GM11168 (cell line): Measurements from ENCODE around the gene ZNF487.
"Not testable (repeated sequence)": the region's sequence is repeated elsewhere in the genome, so short reads cannot be mapped to it uniquely, and the experiment has no call there.

ENCODE experiments used
- in situ Hi-C: fragments of 300-500 bp; cut with MboI; formaldehyde crosslinking; loops from one replicate; pipeline ENCODE4 v1.12.0; 2022; ENCODE audit warnings: low sequenced_read_pairs; ENCODE audit not compliant: unreplicated experiment

Gene ZNF487

DNA sequence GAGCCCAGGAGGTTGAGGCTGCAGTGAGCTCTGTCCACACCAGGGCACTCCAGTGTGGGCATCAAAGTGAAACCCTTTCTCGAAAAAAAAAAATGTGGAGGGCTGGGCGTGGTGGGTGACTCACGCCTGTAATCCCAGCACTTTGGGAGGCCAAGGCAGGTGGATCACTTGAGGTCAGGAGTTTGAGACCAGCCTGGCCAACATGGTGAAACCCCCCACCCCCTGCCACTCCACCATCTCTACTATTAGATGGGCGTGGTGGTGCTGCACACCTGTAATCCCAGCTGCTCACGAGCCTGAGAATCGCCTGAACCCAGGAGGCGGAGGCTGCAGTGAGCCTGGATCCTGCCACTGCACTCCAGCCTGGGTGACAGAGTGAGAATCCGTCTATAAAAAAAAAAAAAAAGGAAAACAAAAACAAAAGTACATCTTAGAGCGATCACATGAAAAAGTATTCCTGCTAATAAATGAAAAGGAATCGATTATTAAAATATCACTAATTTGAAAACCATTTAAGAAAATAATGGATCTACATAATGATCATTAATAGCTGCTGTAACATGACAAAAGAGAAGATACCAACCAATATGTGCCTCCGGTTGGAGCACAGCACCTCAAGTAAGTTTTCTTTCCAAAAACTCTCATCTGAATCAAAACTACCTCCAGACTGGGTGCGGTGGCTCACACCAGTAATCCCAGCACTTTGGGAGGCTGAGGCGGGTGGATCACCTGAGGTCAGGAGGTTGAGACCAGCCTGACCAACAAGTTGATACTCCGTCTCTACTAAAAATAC, 32.8 kb upstream of the ZNF487 start:
- in situ Hi-C loops, result no loop called here

DNA sequence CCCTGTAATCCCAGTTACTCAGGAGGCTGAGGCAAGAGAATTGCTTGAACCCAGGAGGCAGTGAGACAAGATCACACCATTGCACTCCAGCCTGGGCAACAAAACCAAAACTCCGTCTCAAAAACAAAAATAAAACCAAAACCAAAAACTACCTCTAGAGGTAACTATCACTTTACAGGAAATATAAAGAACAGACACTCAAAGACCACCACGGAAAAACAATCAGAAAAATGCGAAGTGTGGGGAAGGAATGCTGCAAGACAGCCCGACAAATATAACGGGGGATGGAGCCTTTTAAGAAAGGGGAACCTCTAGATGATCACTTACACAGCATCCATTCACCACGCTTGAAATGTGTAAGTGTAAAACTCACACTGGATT, 32.2 kb upstream of the ZNF487 start:
- in situ Hi-C loops, result no loop called here

DNA sequence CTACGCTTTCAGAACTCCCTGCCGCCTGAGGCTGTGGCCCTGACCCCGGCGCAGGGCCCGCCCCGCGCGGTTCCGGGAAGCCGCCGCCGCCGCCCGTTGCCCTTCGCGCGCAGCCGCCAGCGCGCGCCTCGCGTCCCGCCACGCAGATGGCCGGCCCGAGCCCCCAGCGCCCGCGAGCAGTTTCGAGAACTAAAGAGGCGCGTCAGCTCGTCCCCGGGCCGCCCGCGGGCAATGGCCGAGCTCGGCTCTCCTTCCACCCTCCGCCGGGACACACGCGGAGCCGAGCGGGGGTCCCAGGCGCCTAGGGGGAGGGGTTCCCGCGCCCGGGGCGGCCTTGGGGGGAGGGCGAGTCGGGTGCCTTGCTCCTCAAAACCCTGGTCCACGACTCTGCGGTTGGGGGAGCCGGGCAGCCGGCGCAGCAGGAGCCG, 29.7 kb upstream of the ZNF487 start:
- in situ Hi-C loops, result no loop called here

DNA sequence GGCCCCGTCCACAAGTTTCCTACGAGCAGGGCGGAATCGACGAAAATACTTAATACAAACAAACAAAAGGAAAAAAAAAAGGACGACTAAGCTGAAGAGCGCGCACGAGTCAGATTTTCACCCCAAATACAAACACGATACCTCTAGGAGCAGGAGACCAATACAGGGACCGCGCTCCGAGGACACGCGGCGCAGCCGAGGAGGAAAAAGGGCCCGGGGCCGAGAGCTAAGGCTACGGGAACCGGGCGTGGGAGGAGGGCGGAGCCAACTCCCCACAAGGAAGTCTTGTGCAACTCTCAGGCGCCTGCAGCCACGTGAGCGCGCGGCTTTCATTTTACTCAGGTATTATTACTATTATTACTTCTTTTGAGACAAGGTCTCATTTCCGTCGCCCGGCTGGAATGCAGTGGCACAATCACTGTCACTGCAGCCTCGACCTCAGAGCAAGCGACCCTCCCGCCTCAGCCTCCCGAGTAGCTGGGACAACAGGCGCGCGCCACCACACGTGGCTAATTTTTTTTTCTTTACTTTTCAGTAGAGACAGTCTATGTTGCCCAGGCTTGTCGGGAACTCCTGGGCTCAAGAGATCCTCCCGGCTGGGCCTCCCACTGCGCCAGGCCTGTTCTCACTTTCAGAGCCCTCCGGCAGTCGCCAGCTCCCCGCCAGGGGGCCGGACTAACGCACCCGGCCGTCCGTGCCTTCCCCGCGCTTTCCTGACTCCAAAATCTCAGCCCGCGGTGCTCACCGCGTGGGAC, 29.2 kb upstream of the ZNF487 start:
- in situ Hi-C loops, result no loop called here

DNA sequence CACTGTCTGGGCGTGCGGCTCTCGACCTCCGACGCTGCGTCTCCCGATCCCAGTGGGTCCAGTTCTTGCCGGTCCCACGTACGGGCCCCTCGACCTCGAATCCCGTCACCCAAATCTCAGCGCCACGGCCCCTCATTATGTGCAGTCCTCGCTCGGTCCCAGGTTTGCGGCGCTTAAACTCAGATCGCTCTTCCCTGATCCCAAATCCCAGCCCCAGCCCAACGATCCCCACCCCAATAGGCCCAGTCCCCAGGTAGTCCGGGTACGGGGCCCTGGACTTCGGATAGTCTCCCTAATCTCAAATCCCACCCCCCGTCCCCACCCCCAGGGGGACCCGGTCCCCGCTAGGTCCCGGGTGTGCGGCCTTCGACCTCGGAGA, 28.6 kb upstream of the ZNF487 start:
- in situ Hi-C loops, result no loop called here

DNA sequence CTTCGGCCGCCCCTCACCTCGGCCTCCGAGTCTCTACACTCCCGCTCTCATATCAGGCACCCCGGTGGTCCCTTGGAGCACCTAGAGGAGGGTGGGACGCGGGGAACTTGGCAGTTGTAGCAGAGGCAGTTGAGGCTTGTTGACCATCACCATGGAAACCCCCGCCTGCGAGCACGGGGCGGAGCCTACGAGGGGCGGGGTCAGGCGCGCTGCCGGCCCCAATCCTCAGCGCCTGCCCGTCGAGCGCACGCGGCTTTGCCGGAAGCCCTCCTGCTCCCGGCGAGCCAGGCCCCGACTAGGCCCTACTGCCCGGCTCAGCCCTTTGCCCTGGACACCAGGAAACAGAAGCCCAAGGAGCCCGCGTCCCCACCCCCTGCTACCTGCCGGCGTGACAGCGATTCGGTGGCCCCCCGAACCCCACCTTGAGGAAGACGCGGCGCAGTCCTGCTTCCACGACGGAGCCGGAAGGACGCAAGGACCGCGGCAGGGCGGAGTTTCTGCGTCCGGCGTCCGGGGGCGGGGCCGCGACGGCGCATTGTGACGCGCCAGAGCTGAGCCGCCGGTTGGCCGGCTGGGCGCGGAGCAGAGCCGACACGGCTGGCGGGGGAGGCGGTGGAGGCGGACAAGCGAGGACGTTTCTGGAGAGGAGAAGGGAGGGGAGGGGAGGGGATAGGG, 28.1 kb upstream of the ZNF487 start, which contains the start of gene HNRNPF:
Gene HNRNPF, minus strand, starts transcription at position 477 of the 675 bp plus-strand sequence. CDS start 21,302 bp downstream, outside the sequence.
- in situ Hi-C loops, result no loop called here

DNA sequence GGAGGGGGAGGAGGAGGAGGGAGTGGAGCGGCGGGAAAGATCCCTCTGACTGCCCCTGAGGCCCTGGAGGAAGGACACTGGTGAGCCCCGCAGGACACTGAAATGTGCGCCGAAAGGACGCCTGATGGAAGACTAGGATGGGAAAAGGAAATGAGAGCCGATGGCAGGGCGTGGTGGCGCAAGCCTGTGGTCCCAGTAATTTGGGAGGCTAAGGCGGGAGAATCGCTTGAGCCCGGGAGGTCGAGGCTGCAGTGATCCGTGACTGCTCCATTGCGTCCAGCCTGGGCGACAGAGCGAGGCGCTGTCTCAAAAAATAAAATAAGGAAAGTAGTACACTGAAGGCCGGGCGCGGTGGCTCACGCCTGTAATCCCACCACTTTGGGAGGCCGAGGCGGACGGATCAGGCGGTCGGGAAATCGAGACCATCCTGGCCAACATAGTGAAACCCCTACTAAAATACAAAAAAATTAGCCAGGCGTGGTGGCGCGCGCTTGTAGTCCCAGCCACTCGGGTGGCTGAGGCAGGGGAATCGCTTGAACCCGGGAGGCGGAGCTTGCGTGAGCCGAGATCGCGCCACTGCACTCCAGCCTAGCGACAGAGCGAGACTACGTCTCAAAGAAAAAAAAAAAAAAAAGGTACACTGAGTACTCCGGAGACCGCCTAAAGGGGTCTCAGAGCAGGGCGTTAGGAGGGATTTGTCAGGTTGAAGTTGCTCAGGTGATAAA, 27.4 kb upstream of the ZNF487 start:
- in situ Hi-C loops, result no loop called here

DNA sequence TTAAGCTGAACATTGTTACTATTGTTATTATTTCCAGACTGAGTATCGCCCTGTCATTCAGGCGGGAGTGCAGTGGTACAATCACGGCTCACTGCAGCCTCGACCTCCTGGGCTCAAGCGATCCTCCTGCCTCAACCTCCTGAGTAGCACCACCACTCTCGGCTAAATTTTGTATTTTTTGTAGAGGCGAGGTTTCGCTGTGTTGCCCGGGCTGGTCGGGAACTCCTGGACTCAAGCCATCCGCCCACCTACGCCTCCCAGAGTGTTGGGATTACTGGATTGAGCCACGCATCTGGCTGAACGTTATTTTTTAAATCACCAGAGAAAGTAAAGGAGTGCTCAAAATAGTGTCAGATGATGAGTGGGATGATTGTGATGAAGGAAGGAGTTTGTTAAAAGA, 26.6 kb upstream of the ZNF487 start:
- in situ Hi-C loops, result no loop called here

DNA sequence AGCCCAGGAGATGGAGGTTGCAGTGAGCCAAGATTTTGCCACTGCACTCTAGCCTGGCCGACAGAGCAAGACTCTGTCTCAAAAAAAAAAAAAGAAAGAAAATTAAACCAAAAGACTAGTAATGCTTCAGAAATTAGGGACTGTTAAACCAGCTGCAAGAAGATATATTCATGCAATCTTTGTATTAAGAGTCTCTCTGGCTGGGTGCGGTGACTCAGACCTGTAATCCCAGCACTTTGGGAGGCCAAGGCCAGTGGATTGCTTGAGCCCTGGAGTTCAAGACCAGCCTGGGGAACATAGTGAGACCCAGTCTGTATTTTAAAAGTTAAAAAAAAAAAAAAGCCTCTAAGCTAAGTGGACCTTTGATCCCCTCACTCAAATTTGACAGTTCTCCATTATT, 25.4 kb upstream of the ZNF487 start:
- in situ Hi-C loops, result no loop called here

DNA sequence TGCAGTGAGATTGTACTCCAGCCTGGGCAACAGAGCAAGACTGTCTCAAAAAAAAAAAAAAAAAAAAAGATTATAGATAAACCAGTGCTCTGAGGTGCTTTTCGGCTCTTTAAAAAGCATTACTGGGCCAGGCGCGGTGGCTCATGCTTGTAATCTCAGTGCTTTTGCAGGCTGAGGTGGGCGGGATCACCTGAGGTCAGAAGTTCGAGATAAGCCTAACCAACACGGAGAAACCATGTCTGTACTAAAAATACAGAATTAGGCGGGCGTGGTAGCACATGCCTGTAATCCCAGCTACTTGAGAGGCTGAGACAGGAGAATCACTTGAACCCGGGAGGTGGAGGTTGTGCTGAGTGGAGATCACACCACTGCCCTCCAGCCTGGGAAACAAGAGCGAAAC, 21.4 kb upstream of the ZNF487 start:
- in situ Hi-C loops, result no loop called here

DNA sequence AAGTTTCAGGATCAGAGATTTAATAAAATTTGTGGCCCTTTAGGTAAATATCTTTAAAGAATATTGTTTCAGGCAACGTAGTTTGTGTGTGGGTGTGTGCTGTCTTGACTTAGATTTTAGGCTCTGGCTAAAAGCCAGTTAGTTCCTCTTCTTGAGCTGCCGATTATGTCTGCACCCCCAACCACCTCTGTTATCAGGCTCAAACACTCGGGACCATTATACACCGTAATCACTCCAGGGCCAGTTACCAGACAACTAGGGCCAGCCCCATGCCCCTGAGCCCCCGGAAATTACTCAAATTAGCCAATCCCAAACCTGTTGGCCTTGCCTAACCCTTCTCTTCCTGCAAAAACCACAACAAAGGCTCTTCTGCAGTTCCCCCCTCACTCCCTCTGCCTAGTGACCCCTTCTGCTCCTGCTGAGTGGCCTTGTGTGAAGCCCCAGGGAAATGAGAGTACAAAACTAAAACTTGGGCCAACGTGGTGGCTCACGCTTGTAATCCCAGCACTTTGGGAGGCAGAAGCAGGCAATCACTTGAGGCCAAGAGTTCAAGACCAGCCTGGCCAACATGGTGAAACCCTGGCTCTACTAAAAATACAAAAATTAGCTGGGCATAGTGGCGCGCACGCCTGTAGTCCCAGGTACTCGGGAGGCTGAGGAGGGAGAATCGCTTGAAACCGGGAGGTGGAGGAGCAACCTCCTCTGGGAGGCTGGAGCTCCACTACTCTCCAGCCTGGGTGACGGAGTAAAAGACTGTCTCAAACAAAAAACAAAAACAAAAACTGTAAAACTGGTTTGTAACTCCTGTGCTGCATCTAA, 18.8 kb upstream of the ZNF487 start:
- in situ Hi-C loops, result no loop called here

DNA sequence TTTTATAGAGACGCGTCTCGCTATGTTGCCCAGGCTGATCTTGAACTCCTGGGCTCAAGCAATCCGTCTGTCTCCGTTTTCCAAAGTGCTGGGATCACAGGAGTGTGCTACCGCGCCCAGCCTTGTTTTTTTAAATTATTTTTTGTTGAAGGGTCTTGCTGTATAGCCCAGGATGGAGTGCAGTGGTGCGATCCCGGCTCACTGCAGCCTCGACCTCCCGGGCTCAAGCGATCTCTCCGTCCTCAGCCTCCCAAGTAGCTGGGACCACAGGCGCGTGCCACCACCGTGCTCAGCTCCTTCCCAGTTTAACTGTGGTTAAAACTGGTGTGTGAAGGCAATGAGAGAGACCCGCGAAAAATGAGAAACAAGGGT, 16.9 kb upstream of the ZNF487 start:
- in situ Hi-C loops, result no loop called here

DNA sequence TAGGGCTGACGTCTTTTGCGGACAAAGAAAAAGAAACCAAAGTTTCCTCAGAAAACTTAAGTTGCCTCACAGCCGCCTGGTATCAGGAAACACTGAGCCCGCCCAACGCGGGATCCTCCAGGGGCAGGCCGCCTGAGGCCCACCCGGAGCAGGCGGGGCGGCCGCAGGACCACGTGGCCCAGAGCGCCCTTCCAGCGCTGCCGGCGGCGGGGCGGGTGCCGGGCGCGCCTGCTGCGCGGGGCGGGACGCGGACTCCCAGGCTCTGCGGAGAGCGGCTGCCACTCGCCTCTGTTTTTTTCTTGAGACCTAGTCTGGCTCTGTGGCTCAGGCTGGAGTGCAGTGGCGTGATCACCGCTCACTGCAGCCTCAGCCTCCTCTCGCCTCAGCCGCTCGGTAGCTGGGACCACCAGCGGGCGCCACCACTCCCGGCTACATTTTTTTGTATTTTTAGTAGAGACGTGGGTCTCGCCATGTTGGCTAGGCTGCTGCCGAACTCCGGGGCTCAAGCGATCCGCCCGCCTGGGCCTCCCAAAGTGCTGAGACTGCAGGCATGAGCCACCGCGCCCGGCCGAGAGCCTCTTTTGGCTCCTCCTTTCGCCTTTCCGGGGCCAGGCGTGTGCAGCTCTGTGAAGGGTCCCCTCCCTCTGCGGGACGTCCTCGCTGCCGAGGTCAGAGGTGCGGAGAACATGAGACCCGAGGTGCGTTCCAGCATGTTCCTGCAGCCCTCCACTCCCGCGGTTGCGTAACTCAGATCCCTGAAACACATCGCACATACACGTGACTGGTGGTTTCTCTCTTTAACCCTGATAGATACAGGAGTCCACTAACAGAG, 16.3 kb upstream of the ZNF487 start:
- in situ Hi-C loops, result no loop called here

DNA sequence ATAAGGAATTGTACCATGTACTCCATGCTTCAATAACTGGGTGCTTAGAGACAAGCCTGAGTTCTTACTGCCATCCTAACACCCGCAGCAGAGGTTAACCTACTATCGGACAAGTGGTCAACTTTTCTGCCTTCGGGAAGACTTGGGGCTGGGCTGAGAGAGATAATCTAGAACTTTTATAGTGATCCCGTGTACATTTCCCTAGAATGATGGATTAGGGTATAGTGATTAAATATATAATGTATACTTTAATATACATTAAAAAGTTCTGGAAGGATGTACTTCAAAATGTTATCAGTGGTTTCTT, 15.8 kb upstream of the ZNF487 start:
- in situ Hi-C loops, result no loop called here

DNA sequence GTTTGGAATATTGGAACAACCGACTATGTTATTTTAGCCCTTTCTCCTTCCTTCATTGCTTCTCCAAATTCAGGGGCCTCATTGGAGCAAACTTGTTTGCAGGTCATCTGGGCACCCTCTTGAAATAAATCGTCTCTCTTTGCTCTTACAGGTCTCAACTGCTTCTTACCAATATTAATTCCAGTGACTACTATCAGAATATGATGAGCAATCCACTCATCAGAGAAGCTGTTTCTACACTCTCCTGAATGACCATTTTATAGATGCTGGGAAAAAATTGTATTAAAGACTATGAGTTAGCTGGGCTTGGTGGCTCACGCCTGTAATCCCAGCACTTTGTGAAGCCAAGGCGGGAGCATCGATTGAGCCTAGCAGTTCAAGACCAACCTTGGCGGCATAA, 15.4 kb upstream of the ZNF487 start:
- in situ Hi-C loops, result no loop called here

DNA sequence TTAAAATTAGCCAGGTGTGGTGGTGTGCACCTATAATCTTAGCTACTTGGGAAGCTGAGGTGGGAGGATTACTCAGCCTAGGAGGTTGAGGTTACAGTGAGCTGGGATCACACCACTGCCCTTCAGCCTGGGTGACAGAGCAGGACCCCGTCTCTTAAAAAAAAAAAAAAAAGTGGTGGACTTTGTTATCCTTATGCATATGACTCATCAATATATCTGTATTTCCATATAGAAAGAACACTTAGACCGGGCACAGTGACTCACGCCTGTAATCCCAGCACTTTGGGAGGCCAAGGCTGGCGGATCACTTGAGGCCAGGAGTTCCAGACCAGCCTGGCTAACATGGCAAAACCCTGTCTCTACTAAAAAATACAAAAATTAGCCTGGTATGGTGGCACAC, 15.0 kb upstream of the ZNF487 start:
- in situ Hi-C loops, result not testable (repeated sequence)

DNA sequence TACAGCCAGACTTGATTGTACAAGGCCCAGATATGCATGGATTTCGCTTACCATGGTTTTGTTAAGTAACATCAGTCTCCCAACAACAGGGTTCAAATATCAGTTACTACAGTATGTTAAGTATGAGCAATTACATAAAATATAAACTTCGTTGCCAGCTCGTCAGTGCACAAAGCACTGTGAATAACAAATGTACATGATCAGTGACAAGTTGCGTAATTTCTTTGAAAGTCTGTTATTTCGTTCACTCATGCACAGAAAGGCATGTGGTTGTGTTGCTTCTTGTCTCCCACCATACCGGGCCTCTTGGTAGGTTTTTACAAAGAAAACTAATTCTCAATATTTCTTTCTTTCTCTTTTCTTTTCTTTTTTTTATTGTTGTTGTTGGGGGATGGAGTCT, 12.5 kb upstream of the ZNF487 start:
- in situ Hi-C loops, result no loop called here

DNA sequence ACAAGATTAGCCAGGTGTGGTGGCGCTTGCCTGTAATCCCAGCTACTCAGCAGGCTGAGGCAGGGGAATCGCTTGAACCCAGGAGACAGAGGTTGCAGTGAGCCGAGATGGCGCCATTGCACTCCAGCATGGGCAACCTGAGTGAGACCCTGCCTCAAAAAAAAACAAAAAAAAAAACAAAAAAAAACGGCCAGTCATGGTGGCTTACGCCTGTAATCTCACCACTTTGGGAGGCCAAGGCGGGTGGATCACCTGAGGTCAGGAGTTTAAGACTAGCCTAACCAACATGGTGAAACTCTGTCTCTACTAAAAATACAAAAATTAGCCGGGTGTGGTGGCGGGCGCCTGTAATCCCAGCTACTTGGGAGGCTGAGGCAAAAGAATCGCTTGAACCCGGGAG, 10.4 kb upstream of the ZNF487 start:
- in situ Hi-C loops, result not testable (repeated sequence)

DNA sequence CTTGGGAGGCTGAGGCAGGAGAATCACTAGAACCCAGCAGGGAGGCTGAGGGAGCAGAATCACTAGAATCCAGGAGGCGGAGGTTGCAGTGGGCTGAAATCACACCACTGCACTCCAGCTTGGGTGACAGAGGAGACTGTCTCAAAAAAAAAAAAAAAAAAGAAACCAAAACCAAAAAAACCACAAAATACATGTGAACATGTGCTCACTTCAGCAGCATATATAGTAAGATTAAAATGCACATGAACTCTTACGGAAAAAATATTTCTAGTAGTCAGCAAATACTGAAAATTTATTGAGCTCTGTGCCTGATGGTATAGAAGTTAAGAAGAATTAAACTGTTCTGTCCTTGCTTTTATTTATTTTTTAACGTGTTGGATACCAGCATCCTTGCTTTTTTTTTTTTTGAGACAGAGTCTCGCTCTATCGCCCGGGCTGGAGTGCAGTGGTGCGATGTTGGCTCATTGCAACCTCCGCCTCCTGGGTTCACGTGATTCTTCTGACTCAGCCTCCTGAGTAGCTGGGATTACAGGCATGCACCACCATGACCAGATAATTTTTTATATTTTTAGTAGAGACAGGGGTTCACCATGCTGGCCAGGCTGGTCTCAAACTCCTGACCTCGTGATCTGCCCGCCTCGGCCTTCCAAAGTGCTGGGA, 9.6 kb upstream of the ZNF487 start:
- in situ Hi-C loops, result no loop called here
